LNCAP (cell line): ENCODE results near the gene PEMT.

Experiments used
- TF ChIP-seq, protein P1 (sequence below): fragments of 450-650 bp; IDR thresholded peaks from 2 replicates; pipeline ENCODE4 v1.5.1; 2017; ENCODE audit warnings: mild to moderate bottlenecking

PEMT gene

DNA sequence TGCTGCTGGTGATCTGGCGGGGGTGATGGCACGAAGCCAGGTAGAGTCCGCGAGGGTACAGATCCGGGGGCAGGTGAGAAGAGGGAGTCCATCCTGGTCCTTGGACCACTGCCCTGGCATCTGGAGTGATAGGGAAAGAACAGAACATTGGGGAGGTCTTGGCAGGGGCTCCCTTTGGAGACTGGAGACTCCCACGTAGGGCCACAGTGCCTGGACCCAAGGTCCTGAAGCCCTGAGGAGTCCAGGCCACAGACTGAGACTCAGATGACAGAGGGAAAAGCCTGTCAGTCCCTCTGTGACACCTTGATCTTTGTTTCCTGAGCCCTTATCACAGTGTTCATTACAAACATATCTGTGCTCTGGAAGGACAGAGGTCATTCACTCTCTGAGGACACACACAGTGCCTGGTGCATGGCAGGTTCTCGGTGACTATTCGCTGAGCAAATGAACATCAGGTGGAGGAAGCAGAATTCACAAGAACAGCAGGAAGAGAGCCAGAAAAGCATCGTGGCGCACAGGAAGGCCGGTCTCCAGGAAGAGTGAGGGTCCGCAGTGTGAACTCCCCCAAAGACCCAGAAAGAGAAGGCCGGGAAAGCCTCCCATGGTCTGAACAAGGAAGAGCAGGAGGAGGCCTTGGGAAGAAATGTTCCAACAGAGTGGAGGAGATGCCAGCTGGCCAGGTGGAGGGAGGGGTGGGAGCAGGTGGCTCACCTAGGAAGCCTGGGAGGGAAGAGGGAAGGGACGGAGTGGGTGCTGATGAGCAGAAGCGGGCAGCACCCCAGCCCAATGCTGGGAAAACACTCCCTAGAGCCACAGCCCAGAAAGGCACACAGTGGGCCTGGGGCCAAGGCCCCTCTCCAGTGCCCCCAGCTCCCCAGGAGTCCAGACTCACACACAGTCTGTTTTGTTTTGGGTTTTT, 20.5 kb downstream of the PEMT start:
- TF ChIP-seq, protein P1, sequence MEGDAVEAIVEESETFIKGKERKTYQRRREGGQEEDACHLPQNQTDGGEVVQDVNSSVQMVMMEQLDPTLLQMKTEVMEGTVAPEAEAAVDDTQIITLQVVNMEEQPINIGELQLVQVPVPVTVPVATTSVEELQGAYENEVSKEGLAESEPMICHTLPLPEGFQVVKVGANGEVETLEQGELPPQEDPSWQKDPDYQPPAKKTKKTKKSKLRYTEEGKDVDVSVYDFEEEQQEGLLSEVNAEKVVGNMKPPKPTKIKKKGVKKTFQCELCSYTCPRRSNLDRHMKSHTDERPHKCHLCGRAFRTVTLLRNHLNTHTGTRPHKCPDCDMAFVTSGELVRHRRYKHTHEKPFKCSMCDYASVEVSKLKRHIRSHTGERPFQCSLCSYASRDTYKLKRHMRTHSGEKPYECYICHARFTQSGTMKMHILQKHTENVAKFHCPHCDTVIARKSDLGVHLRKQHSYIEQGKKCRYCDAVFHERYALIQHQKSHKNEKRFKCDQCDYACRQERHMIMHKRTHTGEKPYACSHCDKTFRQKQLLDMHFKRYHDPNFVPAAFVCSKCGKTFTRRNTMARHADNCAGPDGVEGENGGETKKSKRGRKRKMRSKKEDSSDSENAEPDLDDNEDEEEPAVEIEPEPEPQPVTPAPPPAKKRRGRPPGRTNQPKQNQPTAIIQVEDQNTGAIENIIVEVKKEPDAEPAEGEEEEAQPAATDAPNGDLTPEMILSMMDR = no peak

DNA sequence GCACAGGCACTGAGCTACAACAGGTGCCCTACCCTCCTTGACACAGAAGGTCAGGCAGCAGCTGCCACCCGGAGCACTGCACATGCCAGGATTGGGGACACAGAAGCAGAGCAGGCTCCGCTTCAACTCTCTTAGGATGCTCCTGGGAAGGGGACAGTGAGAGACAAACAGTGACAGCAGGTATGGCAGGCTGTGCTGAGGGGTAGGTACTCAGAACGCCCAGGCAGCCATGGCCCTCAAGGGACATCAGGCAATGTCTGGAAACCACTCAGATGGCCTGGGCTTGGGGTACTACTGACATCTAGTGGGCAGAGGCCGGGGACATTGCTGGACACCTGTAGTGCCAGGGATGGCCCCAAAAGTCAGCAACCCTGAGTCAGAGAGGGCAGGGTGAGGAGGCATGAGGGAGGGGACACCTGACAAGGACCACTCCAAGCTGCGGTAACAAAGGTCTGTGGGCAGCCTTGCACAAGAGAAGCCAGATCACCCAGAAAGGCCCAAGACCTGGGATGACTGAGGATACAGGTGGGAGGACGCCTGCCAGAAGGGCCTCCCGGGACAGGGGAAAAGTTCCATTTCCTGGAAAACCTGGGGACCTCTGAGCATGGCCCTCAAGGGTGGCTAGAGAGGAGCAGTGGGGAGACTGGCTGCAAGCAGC, 21.2 kb downstream of the PEMT start:
- TF ChIP-seq, protein P1 = peak; percentile 53

DNA sequence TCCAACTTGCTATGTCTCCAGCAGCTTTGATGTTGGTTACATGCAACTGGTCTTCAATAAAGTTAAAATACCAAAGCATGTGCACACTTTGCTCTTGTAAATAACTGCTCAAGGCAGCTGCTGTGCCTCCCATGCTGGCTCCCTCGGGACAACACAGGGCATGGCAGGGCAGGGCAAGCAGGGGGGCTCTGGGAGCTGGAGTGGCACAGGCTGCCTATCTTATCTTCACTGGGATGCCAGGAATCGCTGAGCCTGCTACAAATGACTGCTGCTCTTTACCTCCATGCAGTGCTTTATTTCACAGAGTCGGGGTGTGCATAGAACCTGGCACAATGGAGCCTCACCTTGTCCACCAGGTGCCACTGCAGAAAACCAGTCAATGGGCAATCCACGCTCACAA, 21.8 kb downstream of the PEMT start:
- TF ChIP-seq, protein P1 = no peak

DNA sequence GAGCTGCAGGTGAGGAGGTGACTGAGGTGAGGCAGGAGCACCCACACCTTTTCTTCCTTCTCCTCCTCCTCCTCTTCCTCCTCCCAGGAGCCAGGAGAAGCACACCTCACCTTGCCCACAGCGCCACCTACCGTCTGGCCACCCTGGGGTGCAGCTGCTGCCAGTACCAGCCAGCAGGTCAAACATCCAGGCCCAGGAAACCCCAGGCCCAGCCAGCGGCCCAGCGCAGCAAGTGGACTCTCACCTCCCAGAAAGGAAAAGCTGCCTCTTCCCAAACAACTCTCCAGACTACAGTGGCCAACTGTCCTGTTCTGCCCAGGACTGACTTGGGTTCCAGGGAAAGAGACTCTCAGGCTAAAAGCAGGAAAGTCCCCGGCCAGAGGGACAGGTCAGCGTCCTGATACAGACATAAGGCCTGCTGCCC, 22.7 kb downstream of the PEMT start:
- TF ChIP-seq, protein P1 = peak; percentile 92

DNA sequence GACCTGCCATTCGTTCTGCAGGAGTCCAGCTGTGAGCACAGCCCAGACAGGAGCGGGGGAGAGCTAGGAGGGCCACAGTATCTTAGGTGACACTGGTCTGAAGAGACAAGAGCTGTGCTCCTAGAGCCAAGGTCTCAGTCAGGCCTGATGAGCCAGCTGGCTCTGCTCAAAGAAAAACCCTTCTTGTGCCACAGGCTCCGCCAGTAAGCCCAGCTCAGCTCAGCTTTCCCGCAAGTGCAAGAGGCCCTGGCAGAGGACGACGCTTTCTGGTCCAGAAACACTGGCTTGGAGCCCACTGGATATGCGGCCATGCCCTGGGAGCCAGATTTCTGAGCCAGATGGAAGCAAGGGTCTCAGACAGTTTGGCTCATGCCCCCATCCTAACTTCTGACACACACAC, 23.9 kb downstream of the PEMT start:
- TF ChIP-seq, protein P1 = no peak

DNA sequence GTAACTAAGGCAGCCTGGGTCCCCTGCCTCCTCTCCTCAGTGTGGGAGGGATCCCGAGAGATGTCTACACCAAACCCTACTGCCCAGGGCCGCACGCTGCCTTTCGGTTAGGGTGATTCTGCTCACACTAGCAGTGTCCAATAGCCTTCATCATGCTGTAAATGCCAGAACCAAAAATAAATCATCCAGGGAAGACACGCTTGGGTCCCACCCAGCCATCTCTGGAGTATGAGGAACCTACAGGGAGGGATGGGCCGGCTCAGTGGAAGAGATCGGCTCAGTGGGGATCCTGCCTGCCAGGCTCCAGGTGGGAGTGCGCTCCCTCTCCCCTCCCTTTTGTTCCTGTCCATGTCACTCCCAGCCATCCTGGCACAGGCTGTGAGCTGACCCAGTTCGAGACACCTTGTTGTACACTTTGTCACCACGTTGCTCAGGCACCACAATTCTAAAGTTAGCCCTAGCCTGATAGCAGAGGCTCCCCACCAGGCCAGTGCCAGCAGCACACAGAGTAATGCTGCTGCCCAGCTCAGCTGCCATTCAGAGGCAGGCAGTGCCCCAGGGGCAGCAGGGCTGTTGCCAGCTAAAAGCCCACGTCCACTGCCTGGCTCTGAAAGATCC, 24.5 kb downstream of the PEMT start:
- TF ChIP-seq, protein P1 = no peak

DNA sequence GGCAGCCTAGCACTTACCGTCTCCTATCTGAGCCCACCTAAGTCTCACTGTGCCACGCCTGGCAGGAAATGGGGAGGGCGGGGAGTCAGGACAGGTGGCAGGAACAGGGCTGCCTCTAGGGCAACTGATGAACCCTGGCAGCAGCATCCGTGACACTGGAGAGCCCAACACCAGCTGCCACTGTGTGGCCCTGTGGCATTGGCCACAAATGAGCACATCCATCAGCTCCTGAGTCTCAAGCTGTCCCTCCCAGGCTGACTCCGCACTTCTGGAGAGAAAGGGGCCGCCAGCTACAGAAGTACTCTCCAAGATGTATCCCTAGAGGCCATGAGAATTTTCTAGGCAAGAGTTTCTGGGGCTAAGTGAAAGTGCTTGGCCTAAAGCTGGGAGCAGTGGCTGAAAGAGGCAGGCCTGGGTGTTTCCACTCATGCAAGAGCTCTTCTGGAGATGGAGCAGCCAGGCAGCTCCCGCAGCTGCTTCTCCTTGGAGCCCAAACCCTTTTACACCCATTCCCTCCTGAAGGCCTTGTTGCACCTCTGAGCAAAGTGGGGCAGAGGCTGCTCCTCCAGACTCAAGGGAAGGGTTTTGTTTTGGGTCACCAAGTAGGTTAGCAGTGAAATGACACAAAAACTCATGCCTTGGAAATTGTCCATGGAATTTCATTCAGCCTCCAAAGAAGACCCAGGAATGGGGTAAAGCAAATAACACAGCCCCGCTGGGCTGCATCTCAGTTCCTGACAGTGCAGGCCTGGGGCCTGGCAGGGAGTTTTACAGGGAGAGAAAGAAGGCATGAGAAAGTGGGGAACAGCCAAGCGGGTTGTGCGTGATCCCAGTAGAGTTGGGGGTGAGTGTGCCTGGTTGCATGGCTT, 25.8 kb downstream of the PEMT start:
- TF ChIP-seq, protein P1 = no peak
